Uterus (tissue), 2 donors: ENCODE data around the gene DOC2A.

ENCODE experiments used
- CTCF ChIP-seq, 4 experiments: fragments of 200-600 bp in 2 of 4; fragments of 450-650 bp in 2 of 4; sonication (generic) in 2 of 4; IDR thresholded peaks; one replicate each; pipeline ENCODE4 v1.5.1; 2016 to 2019; ENCODE audit warnings: antibody characterized with exemption in 4 of 4, mild to moderate bottlenecking in 2 of 4, moderate library complexity in 1 of 4
- POLR2A ChIP-seq, 2 donors: fragments of 450-650 bp; IDR thresholded peaks; one replicate each; pipeline ENCODE4 v1.6.1; 2016; ENCODE audit warnings: antibody characterized with exemption in 2 of 2, mild to moderate bottlenecking in 1 of 2, moderate library complexity in 1 of 2

GRCh38 chr16:30018731-30019158 lies 7.9 kb upstream of the DOC2A start:
- TF ChIP-seq POLR2A (IDR thresholded peaks at IDR 0.05) (no peak), CTCF (IDR thresholded peaks at IDR 0.05) (no peak)
